Measurements from ENCODE around the gene PPP1R3F.

- TF ChIP-seq CTCF (IDR thresholded peaks at IDR 0.05; ENCODE audit: insufficient read depth, low read length), result no peak
- TF ChIP-seq POLR2AphosphoS5 (IDR thresholded peaks at IDR 0.05; ENCODE audit: low read depth), result no peak
- no peak for TF ChIP-seq REST (IDR thresholded peaks at IDR 0.05; ENCODE audit: insufficient replicate concordance, low read depth)
- TF ChIP-seq SPI1 (IDR thresholded peaks at IDR 0.05; ENCODE audit: borderline replicate concordance, low read depth), result no peak
- TF ChIP-seq GABPA (IDR thresholded peaks at IDR 0.05; ENCODE audit: low read depth), result no peak
Measured at GRCh38 chrX:49303346-49303745, 33.8 kb downstream of the PPP1R3F start, which contains the start of gene GAGE10.

All from HL-60 (cell line).